Activated naive CD8-positive, alpha-beta T cell (primary cell): ENCODE data around the gene FRMPD2.
A peak's percentile ranks its signal among the peaks of the same experiment; 100 is the strongest.

Source experiments
- H3K27ac Mint-ChIP-seq: one replicate; pipeline ENCODE4 v1.8.0; 2021; ENCODE audit warnings: mixed read lengths
- H3K27me3 Mint-ChIP-seq: one replicate; pipeline ENCODE4 v1.8.0; 2021; ENCODE audit warnings: mixed read lengths
- H3K36me3 Mint-ChIP-seq: one replicate; pipeline ENCODE4 v1.8.0; 2021; ENCODE audit warnings: mixed read lengths
- H3K4me1 Mint-ChIP-seq: one replicate; pipeline ENCODE4 v1.8.0; 2021; ENCODE audit warnings: low read depth, mixed read lengths
- H3K4me3 Mint-ChIP-seq: one replicate; pipeline ENCODE4 v1.8.0; 2021; ENCODE audit warnings: mild to moderate bottlenecking, mixed read lengths
- H3K9me3 Mint-ChIP-seq: one replicate; pipeline ENCODE4 v1.8.0; 2021; ENCODE audit warnings: low read depth, mixed read lengths

The FRMPD2 gene

GRCh38 chr10:48274636-48275035, at the start of gene FRMPD2:
Gene FRMPD2 (minus strand): TSS chr10:48274696. CDS start chr10:48274567, 129 bp downstream.
- Mint-ChIP-seq H3K4me3 (no peak within 1 kb of the TSS), H3K27ac (no peak within 1 kb of the TSS), H3K36me3 (no peaks in the 10 kb centered on the region), H3K27me3 (peaks cover 4% of the 10 kb centered on the region), H3K4me1 (no peaks in the 10 kb centered on the region), H3K9me3 (no peaks in the 10 kb centered on the region)

GRCh38 chr10:48322017-48322416, 47.5 kb upstream of the FRMPD2 start:
- Mint-ChIP-seq H3K36me3 (peaks cover 15% of the 10 kb centered on the region), H3K4me1 (peaks cover 49% of the 10 kb centered on the region), H3K9me3 (no peaks in the 10 kb centered on the region), H3K4me3 (no peak overlapping the region), H3K27ac (no peak overlapping the region), H3K27me3 (no peaks in the 10 kb centered on the region)

- Mint-ChIP-seq H3K4me3 (no peak overlapping the region), H3K4me1 (peaks cover 41% of the 10 kb centered on the region), H3K27ac (no peak overlapping the region), H3K9me3 (no peaks in the 10 kb centered on the region), H3K27me3 (no peaks in the 10 kb centered on the region), H3K36me3 (peaks cover 4% of the 10 kb centered on the region)
Observed at GRCh38 chr10:48317321-48317990, 43.0 kb upstream of the FRMPD2 start.

GRCh38 chr10:48316236-48316635, 41.7 kb upstream of the FRMPD2 start:
- Mint-ChIP-seq H3K9me3 (no peaks in the 10 kb centered on the region), H3K27me3 (no peaks in the 10 kb centered on the region), H3K4me1 (peaks cover 43% of the 10 kb centered on the region), H3K4me3 (no peak overlapping the region), H3K27ac (no peak overlapping the region), H3K36me3 (no peaks in the 10 kb centered on the region)

- Mint-ChIP-seq H3K4me1 (peaks cover 53% of the 10 kb centered on the region), H3K4me3 (no peak overlapping the region), H3K27ac (no peak overlapping the region), H3K36me3 (no peaks in the 10 kb centered on the region), H3K27me3 (no peaks in the 10 kb centered on the region), H3K9me3 (no peaks in the 10 kb centered on the region)
Observed at GRCh38 chr10:48314107-48314506, 39.6 kb upstream of the FRMPD2 start.

GRCh38 chr10:48309711-48310226, 35.3 kb upstream of the FRMPD2 start:
- Mint-ChIP-seq H3K36me3 (no peaks in the 10 kb centered on the region), H3K4me1 (peaks cover 63% of the 10 kb centered on the region), H3K9me3 (peaks cover 2% of the 10 kb centered on the region), H3K27ac (peak overlapping the region; percentile 2), H3K4me3 (peak overlapping the region; percentile 15), H3K27me3 (no peaks in the 10 kb centered on the region)

GRCh38 chr10:48307711-48308018, 33.2 kb upstream of the FRMPD2 start:
- H3K27ac Mint-ChIP-seq: peak overlapping the region; percentile 80
- H3K4me1 Mint-ChIP-seq: peaks cover 46% of the 10 kb centered on the region
- H3K9me3 Mint-ChIP-seq: peaks cover 2% of the 10 kb centered on the region
- no peaks in the 10 kb centered on the region for H3K27me3 Mint-ChIP-seq
- peak overlapping the region; percentile 88 for H3K4me3 Mint-ChIP-seq
- no peaks in the 10 kb centered on the region for H3K36me3 Mint-ChIP-seq

GRCh38 chr10:48306870-48307710, 32.6 kb upstream of the FRMPD2 start:
- H3K9me3 Mint-ChIP-seq: peaks cover 2% of the 10 kb centered on the region
- peak overlapping the region; percentile 80 for H3K27ac Mint-ChIP-seq
- H3K4me3 Mint-ChIP-seq: peak overlapping the region; percentile 88
- peaks cover 41% of the 10 kb centered on the region for H3K4me1 Mint-ChIP-seq
- no peaks in the 10 kb centered on the region for H3K36me3 Mint-ChIP-seq
- no peaks in the 10 kb centered on the region for H3K27me3 Mint-ChIP-seq

- H3K4me1 Mint-ChIP-seq: peaks cover 35% of the 10 kb centered on the region
- H3K4me3 Mint-ChIP-seq: peak within 1 kb of the TSS; percentile 88
- peaks cover 2% of the 10 kb centered on the region for H3K9me3 Mint-ChIP-seq
- H3K27me3 Mint-ChIP-seq: no peaks in the 10 kb centered on the region
- H3K27ac Mint-ChIP-seq: peak within 1 kb of the TSS; percentile 82
- no peaks in the 10 kb centered on the region for H3K36me3 Mint-ChIP-seq
Observed at GRCh38 chr10:48306265-48306869, 31.9 kb upstream of the FRMPD2 start, which contains the start of gene MAPK8. Gene MAPK8 (plus strand): TSS chr10:48306677. CDS start chr10:48401661, 94,984 bp downstream.

GRCh38 chr10:48305905-48306264, 31.4 kb upstream of the FRMPD2 start:
- no peaks in the 10 kb centered on the region for H3K27me3 Mint-ChIP-seq
- H3K36me3 Mint-ChIP-seq: no peaks in the 10 kb centered on the region
- H3K27ac Mint-ChIP-seq: peak overlapping the region; percentile 82
- peaks cover 31% of the 10 kb centered on the region for H3K4me1 Mint-ChIP-seq
- H3K9me3 Mint-ChIP-seq: peaks cover 2% of the 10 kb centered on the region
- peak overlapping the region; percentile 85 for H3K4me3 Mint-ChIP-seq

GRCh38 chr10:48302515-48303476, 28.3 kb upstream of the FRMPD2 start:
- H3K27ac Mint-ChIP-seq: no peak overlapping the region
- H3K4me1 Mint-ChIP-seq: peaks cover 12% of the 10 kb centered on the region
- no peak overlapping the region for H3K4me3 Mint-ChIP-seq

GRCh38 chr10:48300556-48300955, 26.1 kb upstream of the FRMPD2 start:
- Mint-ChIP-seq H3K36me3 (no peaks in the 10 kb centered on the region), H3K27ac (no peak overlapping the region), H3K27me3 (no peaks in the 10 kb centered on the region), H3K4me3 (no peak overlapping the region), H3K9me3 (no peaks in the 10 kb centered on the region), H3K4me1 (no peaks in the 10 kb centered on the region)

More at GRCh38 chr10:48302515-48303476, 28.3 kb upstream of the FRMPD2 start:
- Mint-ChIP-seq H3K36me3 (no peaks in the 10 kb centered on the region), H3K9me3 (peaks cover 2% of the 10 kb centered on the region), H3K27me3 (no peaks in the 10 kb centered on the region)

GRCh38 chr10:48299692-48300091, 25.2 kb upstream of the FRMPD2 start:
- Mint-ChIP-seq H3K27me3 (no peaks in the 10 kb centered on the region), H3K4me1 (no peaks in the 10 kb centered on the region), H3K27ac (no peak overlapping the region), H3K4me3 (no peak overlapping the region), H3K9me3 (no peaks in the 10 kb centered on the region), H3K36me3 (no peaks in the 10 kb centered on the region)

GRCh38 chr10:48299066-48299465, 24.6 kb upstream of the FRMPD2 start:
- H3K27me3 Mint-ChIP-seq: no peaks in the 10 kb centered on the region
- no peaks in the 10 kb centered on the region for H3K9me3 Mint-ChIP-seq
- H3K4me3 Mint-ChIP-seq: no peak overlapping the region
- H3K4me1 Mint-ChIP-seq: no peaks in the 10 kb centered on the region
- H3K36me3 Mint-ChIP-seq: no peaks in the 10 kb centered on the region
- H3K27ac Mint-ChIP-seq: no peak overlapping the region
